GM12892 (cell line): ENCODE measurements around the gene ATP6V0B.

Experiments
- DNase-seq: peaks from one replicate; pipeline ENCODE4 v3.0.0; 2011; ENCODE audit not compliant: insufficient read length
- FAIRE-seq: peaks from 2 replicates; lab custom pipeline; 2011; peaks lifted over from hg19 to GRCh38; lab: Jason Lieb, UNC
- POLR2A ChIP-seq: IDR thresholded peaks from 2 replicates; pipeline ENCODE4 v1.6.1; 2011; ENCODE audit warnings: low read depth, low read length, control low read depth
- POLR2AphosphoS5 ChIP-seq: IDR thresholded peaks from 2 replicates; pipeline ENCODE4 v1.6.1; 2011; ENCODE audit warnings: low read depth, low read length, control low read depth
- TAF1 ChIP-seq: IDR thresholded peaks from 2 replicates; pipeline ENCODE4 v1.6.1; 2011; ENCODE audit warnings: low read depth, mild to moderate bottlenecking, control low read depth, low read length, borderline replicate concordance

The ATP6V0B gene

GRCh38 chr1:44019466-44019948, 44.7 kb downstream of the ATP6V0B start:
- TF ChIP-seq POLR2AphosphoS5 (no peak), TAF1 (no peak), POLR2A (no peak)
- FAIRE-seq (no peak), DNase-seq (no peak)

DNA sequence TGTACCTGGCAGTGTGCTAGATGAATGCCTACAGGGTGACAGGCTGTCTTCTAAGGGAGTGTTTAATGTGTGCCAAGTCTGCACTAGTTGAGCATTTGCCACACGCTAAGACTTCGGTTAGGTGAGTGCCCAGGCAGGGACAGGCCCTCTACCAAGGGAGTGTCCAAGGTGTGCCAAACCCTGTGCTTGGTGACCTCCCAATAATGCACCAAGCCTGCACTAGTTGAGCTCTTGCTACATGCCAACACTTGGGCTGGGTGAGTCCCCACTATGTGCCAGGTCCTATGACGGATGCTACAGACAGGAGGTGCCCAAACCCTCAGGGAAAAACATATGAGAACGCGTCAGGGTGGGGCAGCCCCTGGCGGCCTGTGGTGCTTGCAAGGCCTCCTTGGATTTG, 45.7 kb downstream of the ATP6V0B start:
- FAIRE-seq, result no peak
- TF ChIP-seq POLR2AphosphoS5 (no peak), TAF1 (no peak), POLR2A (no peak)
- no peak for DNase-seq

DNA sequence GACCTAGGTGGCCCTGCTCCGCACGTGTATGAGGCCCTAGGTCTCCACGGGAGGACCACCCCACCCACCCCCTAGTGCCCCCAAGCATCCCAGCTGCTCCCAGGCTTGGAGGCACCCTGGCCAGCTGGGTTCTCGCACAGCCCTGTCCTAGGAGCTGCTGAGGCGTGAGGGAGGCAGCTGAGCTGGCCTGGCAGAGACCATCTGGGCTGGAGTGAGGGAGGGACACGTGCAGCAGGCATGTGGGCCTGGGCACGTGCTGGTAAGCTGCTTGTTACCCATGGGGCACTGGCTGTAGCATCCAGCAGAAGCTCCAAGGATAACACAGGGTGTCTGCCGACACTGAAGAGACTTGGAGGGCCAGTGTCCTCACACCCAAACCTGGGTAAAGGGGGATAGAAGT, 46.4 kb downstream of the ATP6V0B start:
- no peak for FAIRE-seq
- DNase-seq, result no peak
- no peak for TF ChIP-seq TAF1
- no peak for TF ChIP-seq POLR2A
- TF ChIP-seq POLR2AphosphoS5, result no peak

- DNase-seq (no peak), FAIRE-seq (no peak)
- no peak for TF ChIP-seq POLR2A
- TF ChIP-seq TAF1, result no peak
- TF ChIP-seq POLR2AphosphoS5, result no peak
Observed at GRCh38 chr1:44021581-44022321, 47.0 kb downstream of the ATP6V0B start.

- no peak for FAIRE-seq
- TF ChIP-seq TAF1 (no peak), POLR2A (no peak), POLR2AphosphoS5 (no peak)
- no peak for DNase-seq
Observed at GRCh38 chr1:44024031-44024902, 49.5 kb downstream of the ATP6V0B start.

DNA sequence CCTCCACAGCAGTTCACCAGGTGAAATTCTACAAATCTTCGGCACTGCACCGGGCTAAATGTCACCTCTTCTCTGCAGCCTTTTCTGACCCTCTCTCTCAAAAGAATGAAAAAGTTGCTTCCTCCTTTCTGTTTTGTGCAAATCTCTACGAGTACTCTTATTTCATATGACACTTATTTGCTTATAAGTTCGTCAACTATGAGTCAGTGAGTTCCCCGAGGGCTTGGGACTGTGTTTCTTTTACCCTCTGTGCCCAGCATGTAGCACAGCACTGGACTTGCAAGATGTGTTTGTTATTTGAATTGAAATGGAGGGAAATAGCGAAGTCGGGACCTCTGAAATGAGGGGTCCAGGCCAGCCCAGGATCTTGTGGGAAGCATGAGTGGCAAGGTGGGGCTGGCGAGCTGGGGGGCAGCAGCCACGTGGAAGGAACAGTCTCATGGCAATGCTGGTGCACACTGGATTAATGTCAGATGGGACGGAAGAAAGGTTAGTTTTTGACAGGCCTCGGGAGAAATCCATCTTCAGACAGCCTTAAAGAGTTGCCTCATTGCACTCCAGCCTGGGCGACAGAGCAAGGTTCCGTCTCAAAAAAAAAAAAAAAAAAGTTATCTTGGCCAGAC, 50.3 kb downstream of the ATP6V0B start:
- TF ChIP-seq POLR2AphosphoS5 (no peak), TAF1 (no peak), POLR2A (no peak)
- FAIRE-seq, result no peak
- DNase-seq, result no peak

DNA sequence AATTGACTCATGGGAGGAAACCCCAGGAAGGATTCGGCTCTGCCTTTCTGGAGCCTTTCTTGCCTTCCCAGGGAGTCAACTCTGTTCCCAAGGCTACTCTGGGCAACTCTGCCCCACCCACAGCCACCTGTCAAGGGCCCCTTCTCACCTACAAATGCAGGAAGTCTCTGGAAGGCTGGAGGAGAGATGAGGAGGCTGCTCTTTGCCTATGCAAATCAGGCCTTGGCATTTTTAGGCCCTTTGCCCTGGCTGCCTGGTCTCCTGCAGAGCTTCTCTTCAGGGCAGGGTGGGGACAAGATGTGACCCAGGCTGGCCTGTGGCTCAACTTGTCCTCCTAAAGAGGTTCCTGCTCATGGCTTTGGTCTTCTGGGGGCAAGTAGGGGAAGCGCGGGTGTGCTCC, 51.1 kb downstream of the ATP6V0B start:
- FAIRE-seq (no peak), DNase-seq (no peak)
- TF ChIP-seq POLR2AphosphoS5 (no peak), POLR2A (no peak), TAF1 (no peak)

DNA sequence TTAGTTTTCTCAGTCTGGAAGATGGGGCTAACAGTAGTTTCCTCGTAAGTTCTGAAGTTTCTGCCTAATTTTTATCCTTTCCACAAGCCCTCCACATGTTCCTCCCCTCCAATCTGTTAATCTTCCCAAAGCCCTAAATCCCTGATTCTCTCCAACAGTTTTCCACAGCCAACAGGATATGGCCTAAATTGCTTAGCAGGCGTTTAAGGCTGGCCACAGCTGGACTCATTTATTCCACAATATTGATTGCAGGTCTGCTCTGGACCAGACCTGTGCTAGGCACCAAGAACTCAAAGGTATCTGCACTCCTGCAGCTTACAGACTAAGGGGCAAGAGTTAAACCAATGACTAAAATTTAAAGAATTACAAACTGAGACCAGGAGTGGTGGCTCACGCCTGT, 52.6 kb downstream of the ATP6V0B start:
- DNase-seq (no peak), FAIRE-seq (no peak)
- TF ChIP-seq POLR2A (no peak), POLR2AphosphoS5 (no peak), TAF1 (no peak)
